HL-60/S4 (cell line): Measurements from ENCODE around the gene ZNF544.

Source experiments
- in situ Hi-C: fragments of 300-500 bp; cut with MboI; formaldehyde crosslinking; loops from 2 replicates; pipeline ENCODE4 v1.14.3; 2022; ENCODE audit warnings: low sequenced_read_pairs

Gene ZNF544

DNA sequence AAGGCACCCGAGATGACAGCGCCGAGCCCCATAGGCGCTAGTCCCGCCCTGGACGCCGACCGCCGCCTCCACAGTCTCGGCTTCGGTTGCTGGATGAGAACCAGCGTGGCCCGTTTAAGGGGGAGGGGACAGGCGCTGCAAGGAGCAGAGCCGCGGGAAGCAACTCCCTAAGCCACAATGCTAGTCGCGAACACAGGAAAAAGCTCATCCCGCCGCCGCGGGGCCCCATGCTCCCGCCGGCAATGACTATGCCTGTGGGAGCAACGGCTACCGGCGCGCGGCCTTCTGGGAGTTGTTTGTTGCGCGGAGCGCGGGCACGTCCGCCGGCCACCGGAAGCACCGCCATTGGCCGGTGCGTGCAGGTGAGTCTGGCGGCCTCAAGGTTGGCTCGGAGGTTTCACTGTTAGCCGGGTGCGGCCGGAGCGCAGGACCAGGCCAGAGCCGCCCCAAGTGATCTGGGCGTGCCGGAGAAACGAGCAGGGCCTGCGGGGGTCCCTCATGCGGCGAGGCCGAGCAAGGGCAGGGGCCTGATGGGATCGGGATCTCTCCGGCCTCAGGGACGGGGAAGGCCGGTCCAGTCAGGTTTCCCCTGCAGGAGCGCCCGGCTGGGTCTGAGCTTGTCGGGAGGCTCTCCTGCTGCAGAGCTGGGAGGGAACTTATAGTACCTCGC, at the start of gene ZNF544:
Gene ZNF544, plus strand, starts transcription at position 330 of the 670 bp plus-strand sequence. CDS start 15,110 bp downstream, outside the sequence.
- in situ Hi-C loops, result no loop called here

DNA sequence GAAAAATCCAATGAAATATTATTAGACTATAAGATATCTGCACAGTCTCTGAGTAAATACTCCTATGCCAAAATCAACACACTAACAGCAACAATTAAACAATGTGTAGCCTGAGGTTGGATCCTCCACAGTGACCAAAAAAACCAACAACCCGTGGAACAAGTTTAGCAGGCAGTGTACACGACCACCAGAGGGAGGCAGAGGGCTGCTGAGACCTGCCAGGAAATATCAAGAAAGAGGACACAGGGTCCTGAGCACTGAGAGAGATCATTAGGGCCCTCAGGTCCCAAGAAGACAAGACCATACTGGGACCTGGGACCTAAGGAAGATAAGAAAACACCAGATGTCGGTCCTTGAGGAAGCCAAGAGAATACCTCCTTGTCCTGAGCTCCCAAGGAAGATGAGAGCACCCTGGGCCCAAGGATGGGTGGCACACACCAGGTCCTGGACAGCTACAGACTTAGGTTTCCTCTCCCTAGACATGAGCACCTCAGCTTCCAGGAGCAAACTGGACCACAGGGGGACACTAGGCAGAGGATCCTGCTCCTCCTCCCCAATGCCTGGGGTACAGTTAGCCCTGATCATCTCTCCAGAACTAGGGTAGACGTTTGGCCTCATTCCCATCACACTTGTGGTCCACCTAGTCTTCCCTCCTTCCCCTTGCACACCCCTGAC, 46.7 kb upstream of the ZNF544 start:
- in situ Hi-C loops, result no loop called here

DNA sequence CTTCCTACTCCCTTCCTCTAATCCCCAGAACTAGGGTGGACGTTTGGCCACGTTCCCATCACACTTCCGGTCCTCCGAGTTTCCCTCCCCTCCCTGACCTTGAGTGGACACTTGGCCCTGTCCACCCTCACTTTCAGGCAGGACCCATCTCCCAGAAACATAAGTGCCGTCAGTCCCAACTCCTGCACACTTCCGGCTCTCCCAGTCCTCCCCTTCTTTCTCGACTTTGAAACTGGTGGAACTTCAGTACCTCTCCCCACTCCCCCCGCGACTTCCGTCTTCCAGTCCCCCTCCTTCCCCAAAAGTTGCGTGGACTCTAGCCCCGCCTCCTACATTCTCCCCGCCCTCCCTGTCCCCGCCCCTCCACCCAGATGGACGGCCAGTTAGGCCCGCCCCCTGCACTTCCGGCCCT, 46.1 kb upstream of the ZNF544 start:
- in situ Hi-C loops, result no loop called here

DNA sequence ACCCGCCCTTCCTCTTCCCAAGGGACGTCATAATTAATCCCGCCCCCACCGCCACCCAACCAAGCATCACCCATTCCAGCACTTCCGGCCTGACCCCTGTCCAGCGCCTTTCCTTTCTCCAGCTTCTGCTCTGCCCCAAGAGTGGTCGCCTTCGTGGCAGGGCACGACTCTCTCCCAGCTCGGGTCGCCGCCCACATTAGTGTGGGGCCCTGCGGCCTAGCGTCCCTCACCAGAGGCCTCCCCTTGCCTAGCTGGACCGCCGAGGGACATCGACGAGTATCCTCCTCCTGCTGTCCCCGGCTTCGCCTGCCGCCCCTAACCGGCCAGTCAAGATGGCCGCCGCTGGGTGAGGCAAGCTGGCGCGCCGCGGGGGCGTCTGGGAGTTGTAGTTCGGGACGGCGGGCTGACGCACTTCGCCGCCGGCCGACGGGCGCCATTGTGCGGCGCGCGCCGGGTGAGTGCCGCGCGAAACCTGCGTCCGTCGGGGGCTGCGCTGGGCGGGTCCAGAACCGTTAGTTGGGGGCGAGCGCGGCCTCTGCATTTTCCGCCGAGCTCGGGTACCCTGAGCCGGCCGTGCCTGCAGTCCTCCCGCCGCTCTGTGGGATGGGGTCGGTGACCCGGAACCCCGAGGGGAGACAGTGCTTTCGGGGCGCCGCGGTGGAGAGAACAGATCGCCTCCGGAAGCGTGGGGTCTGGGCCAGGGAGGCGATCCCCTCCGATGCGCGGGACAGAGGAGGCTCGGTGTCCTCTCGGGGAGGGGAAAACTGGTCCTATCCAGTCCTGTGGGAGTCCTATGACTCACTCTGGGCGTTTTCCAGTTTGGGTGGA, 45.5 kb upstream of the ZNF544 start, which contains the start of gene ZNF274:
Gene ZNF274, plus strand, starts transcription at position 73 of the 828 bp plus-strand sequence. CDS start 905 bp downstream, outside the sequence.
- in situ Hi-C loops, result no loop called here

DNA sequence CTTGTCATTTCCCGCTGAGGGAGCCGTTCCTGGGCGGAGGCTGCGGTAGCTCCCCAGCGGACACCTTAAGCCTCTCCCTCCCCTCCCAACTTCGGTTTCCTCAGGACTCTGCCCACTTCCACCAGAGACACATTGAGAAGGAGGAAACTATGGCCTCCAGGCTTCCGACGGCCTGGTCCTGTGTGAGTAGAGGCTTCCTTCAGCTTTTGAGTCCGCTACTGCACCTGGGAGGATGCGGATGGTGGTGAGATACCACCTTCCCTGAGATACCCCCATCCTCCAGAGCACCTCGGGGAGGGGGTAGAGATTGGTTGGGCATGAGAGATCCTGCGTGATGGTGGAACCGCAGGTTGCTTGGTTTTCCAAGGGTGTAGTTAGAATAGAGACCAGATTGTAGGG, 44.9 kb upstream of the ZNF544 start:
- in situ Hi-C loops, result no loop called here

DNA sequence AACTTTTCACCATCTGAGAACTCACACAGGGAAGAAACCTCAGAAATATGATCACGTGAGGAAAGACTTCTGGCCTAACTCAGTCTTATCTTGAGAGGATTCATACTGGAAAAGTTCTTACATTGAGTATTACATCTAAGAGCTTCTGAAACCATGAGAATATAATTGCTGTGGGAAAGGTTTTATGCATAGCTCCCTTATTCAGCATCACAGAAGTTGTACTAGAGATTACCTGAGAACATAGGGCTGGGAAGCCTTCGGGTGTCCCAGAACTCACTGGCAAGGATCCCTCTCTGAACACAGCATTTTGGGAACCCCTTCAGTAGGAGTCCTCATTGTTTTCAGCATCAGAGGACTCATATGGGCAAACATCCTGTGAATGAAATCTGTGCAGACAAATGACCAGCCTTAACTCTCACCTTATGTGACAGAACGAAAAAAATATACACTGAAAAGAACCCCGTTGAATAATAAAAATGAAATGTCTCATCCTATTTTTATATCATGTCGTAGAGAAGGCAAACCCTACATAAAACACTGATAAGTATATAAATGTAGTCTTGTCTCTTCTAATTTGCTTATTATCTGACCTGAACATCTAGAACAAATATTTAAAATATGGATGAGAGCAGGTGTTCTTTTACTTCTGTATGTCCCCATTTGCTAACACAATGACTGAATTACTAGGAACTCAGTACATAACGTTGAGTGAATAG, 31.7 kb upstream of the ZNF544 start:
- in situ Hi-C loops, result no loop called here

DNA sequence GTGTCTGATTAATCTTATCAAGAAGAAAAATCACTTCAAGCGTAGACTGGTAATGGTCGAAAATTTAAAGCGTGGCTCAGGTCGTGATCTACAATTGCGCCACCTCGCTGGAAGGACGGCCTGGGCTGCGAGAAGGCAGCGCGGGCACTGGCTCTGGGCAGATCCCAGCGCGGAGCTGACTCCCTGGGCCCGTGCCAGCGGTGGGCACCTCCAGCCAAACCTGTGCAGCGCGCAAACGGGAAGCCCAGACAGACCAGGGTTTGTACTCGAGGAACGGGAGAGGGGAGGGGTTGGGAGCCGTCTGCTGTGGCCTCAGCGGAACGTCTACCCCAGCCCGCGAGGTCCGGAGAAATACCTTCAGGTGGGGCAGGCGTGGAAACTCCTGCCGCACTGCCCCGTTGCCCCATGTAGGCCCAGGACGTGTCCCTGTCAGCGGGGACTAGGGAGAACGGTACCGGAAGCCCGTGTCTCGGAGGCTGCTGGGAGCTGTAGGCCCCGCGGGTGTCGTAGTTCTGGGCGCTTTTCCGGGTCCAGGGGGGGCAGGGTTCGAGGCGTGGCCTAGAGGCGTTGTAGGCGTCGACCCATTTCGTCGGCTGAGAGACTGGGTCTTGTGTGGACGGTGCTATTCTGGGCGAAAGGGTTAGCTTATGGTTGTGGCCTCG, 24.8 kb upstream of the ZNF544 start:
- in situ Hi-C loops, result no loop called here

DNA sequence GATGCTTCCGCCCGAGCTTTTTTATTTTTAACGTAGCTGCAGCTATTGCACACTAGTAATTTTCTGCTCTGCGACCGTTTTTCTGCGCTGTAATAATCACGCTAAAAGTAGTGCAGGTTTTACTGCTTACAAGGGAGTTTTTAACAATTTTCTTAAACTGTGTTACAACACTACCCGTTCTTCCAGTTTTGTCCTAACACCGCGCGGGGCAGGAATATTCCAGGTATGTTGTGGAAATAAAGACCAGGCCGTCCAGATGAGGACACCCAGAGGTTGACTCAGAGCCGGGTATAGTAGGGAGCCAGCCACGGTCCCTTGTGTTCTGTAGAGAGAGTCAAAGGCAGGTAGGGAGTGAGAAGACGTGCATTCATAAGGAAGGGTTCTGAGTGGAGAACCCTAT, 24.1 kb upstream of the ZNF544 start:
- in situ Hi-C loops, result no loop called here

DNA sequence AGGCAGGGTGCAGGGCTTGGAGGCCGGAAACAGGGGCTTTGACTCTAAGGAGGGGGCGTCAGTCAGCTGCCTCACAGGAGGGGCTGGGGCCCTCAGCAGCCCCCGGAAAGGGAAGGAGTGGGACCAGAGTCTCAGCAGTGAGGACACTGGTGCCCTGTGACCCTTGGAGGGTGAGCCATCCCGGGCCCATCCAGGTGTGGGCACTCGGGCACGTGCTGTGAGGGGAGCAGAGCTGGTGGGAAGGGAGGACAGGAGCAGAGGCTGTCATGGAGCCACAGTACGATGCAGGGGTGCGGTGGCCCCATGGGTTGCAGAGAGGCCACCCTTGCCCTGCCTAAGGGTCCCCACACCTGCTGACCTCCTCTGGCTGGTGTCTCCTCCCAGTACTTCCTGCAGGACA, 19.1 kb upstream of the ZNF544 start:
- in situ Hi-C loops, result no loop called here

DNA sequence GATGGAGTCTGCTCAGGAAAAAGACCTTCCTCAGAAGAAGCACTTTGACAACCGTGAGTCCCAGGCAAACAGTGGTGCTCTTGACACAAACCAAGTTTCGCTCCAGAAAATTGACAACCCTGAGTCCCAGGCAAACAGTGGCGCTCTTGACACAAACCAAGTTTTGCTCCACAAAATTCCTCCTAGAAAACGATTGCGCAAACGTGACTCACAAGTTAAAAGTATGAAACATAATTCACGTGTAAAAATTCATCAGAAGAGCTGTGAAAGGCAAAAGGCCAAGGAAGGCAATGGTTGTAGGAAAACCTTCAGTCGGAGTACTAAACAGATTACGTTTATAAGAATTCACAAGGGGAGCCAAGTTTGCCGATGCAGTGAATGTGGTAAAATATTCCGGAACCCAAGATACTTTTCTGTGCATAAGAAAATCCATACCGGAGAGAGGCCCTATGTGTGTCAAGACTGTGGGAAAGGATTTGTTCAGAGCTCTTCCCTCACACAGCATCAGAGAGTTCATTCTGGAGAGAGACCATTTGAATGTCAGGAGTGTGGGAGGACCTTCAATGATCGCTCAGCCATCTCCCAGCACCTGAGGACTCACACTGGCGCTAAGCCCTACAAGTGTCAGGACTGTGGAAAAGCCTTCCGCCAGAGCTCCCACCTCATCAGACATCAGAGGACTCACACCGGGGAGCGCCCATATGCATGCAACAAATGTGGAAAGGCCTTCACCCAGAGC, 16.2 kb upstream of the ZNF544 start:
- in situ Hi-C loops, result no loop called here

DNA sequence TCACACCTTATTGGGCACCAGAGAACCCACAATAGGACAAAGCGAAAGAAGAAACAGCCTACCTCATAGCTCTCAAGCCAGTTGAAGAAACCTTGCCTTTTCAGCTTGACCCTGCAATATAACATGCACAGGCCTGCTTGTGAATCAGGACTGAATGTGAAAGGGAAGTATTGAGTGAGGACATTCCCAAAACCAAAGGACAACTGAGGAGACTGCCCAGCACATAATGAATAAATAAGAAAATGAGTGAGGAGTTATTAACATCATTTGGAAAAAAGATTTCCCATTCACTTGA, 15.7 kb upstream of the ZNF544 start:
- in situ Hi-C loops, result no loop called here

DNA sequence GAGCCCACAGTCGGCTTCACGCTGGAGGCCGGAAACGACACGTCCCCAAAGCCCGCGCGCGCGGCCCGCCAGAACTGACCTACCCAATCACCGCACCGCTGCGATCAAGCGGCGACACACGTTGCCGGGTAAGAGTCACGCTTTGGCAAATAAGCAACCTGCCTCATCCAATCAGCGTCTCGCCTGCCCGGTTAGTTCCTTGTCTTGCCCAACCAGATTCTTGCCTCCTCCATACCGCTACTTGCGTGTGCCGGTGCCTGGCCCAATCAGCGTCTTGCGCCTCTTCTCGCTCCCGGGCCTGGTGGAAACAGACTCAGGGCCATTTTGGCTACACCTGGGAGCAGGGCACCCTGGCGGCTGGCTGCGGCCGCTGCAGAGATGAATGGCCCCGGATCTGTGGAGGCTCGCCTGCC, 11.6 kb upstream of the ZNF544 start:
- in situ Hi-C loops, result no loop called here

DNA sequence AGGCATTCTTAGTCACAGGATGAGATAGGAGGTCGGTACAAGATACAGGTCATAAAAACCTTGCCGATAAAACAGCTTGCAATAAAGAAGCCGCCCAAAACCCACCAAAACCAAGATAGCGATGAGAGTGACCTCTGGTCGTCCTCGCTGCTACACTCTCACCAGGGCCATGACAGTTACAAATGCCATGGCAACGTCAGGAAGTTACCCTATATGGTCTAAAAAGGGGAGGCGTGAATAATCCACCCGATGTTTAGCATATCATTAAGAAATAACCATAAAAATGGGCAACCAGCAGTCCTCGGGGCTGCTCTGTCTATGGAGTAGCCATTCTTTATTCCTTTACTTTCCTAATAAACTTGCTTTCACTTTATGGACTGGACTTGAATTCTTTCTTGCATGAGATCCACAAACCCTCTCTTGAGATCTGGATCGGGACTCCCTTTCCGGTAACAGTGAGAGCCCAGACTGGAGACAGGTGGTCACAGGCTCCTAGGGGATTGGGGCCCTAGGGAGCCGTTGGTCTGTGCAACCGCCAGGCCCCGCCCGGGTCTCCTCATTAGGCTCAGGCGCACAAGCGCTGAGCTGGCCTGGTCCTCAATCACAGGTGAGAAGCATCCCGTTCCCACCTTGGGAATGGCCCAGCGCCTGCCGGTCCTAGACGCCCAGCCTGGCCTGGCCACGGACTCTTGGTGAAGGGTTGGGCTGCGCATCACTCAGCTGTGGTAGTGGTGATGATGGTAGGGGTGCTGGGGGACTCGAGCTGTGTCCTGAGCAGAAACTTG, 10.9 kb upstream of the ZNF544 start:
- in situ Hi-C loops, result no loop called here

DNA sequence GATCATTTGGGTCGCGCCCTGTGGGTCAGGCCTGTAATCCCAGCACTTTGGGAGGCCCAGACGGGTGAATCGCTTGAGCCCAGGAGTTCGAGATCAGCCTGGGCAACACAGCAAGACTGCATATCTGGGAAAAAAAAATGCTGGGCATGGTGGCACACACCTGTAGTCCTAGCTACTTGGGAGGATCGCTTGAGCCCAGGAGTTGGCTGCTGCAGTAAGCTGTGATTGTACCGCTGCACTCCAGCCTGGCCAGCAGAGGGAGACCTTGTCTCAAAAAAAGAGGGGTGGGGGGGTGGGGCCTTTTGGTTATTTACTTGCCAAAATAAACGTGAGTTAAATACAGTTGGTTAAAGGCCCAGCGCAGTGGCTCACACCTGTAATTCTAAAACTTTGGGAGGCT, 9.8 kb upstream of the ZNF544 start:
- in situ Hi-C loops, result no loop called here

DNA sequence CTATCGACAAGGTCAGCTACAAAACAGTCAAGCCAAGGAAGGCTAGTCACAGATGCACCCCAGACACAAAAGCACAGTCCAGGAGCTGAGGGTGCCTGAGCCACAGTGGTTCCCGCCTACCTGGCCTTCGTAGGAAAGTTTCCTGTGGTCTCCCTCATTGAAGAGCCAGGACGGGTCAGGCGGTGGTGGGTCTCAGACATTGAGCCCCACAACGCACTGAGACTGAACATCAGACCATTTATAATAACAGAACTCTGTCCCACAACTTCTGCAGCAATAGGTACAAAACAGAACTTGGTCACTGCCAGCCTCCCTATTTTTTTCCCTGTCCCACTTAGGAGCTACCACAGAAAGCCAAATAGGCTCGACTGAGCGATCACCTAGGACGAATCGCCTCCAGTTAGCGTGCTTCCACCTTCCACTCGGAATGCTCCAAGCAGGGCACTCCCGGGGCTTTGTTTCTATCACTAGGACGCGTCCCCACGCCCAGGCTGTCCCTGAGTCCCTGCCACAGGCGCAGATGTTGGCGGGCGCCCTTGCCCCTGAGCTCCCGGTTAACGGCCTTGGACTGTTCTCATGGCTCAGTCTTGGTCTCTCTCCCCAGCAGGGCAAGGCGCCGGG, 640 bp upstream of the ZNF544 start:
- in situ Hi-C loops, result no loop called here

DNA sequence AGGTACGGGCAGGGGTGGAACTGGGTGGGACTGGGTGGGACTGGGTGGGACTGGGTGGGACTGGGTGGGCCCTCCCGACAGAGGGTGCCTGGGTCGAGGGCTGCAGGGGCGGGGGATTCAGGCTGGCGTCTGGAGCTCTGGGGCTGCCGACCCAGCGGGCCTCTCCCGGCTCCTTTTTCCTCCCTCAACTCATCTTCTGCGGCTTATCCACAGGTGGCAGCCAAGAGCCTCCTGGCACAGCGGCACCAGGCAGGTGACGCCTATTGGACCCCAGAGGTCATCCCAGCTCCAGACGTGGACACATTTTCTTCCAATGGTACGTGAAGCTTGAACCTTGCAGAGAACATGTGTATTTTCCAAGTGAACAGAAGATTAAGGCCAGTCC, 533 bp downstream of the ZNF544 start:
- in situ Hi-C loops, result no loop called here

DNA sequence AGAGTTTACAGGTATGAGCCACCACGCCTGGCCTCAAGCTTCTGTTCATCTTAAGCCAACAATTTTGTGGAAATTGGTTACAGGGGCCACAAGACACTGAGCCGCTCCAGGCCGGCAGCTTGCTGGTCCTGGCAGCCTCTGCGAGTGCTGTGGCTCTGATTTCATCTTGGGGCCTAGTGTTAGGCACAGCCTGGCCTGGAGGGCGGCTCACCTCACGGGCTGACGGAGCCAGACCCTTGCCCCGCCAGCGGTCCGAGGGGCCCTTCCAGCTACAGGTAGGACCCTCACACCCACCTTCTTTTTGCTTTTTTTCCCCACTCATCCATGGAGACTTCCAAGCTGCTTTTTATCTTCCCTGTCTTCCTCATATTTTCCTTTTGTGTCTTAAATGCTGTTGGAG, 8.6 kb downstream of the ZNF544 start:
- in situ Hi-C loops, result no loop called here

DNA sequence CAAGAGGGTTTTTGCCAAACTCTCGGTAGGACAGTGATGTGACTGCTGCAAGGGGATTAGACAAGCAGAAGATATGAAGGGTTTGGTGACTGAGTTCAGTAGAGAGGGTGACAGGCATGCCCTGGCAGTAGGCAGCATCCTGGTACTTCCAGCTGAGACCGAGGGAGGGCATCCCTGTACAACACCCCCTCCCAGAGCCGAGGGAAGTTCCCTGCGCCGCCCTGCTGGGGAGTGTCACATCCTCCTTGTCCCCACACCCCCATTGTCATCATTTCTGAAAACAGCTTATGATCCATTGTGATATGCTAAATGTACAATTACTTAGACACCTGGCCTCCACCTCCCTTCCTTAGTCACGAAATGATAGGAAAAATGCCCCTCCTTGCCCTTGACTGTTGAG, 14.6 kb downstream of the ZNF544 start:
- in situ Hi-C loops, result no loop called here

DNA sequence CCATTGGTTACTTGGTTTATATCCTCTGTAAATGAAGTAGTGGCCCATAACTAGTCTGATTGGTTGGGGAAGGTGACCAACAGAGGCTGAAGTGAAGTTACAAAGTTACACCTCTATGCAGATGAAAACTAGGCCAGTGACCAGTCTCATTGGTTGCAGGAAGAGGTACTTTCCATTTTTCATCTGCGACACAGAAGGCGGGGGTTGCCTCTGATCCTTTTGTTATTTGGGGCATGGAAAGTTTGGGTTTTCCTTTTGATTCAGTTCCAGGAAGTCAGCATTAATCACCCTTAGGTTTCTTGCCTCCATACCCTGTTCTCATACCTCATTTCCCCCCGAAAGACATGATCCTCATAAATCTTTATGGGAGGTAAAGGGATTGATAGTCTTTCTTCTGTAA, 20.2 kb downstream of the ZNF544 start:
- in situ Hi-C loops, result no loop called here
